HG03095 (cell line): ENCODE results near the gene MME.
"Not testable (repeated sequence)": the region's sequence is repeated elsewhere in the genome, so short reads cannot be mapped to it uniquely, and the experiment has no call there.

Experiments used
- ATAC-seq: cut with Tn5 transposase; IDR thresholded peaks from one replicate; pipeline ENCODE4 v1.9.1; 2021; ENCODE audit warnings: moderate library complexity; ENCODE audit not compliant: unreplicated experiment

Gene MME

DNA sequence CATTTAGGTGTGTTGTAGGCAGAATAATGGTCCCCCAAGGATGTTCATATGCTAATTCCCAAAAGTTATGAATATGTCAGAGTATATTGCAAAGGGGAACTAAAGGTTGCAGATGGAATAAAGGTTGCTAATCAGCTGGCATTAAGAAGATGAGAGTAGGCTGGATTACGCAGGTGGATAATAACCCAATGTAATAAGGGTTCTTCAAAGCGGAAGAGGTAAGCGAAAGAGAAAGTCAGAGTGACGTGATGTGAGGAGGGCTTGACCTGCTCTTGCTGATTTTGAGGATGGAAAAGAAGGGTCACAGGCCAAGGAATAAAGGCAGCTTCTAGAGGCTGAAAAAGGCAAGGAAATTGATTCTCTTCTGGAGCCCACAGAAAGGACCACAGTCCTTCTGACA is 109.4 kb downstream of the MME start:
- no peak for ATAC-seq

DNA sequence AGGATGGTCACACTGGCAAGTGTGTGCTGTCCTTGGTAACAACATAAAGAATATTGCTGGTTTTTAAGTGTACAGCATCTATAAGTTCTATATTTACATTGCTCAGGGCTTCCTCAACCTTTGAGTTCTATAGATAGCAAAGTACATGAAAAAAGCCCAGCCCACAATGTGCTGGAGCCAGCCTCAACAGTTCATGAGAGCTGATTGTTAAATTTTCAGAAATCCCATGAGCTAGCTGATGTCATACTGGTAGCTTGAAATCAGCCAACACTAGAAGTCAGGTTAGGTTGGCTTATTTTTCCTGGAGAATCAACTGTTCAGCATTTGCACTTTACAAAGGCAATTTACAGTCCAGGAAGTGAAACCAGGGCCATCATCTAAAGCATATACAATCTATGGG is 110.6 kb downstream of the MME start:
- ATAC-seq, result no peak

GRCh38 chr3:155192957-155193746 is 113.0 kb downstream of the MME start:
- ATAC-seq, result no peak

GRCh38 chr3:155193868-155194267 is 113.7 kb downstream of the MME start:
- no peak for ATAC-seq

DNA sequence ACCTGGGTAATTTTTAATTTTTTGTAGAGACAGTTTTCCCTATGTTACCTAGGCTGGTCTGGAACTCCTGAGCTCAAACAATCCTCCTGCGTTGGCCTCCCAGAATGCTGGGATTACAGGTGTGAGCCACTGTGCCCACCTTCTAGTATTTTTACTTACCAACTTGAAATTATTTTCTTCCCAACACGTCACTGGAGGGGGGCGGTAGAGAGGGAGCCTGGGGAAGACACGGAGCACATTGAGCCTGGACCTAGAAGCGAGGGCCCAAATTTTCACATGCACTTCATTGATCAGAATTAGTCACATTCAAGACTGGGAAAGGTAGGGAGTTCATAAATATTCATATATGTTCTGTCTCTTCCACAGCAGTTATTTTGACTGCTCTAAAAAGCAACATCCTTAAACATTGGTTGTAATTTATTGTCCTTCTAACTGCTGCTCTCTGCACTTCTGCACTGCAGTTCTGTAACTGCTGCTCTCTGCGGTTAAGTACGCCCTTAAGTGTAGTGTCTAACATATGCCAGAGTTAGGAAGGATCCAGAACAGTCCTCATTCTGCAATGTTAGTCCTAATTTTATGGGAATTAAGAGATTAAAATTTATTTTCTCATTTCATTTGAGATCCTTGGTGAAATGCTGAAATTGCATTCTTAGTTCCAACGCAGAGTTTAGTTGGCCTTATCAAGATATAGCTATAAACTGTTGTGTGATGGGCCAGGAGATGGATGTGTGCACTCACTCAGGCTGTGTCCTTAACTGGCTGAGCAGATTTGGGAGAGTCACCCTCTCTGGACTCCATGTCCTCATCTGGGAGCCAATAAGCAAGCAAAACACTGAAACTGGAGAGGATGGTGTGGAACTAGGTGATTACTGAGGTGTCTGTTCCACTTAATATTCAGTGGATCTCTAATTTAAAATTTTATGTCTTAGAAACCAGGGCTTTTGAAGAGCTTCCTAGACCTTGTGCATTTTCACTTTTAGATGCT is 115.1 kb downstream of the MME start:
- no peak for ATAC-seq

DNA sequence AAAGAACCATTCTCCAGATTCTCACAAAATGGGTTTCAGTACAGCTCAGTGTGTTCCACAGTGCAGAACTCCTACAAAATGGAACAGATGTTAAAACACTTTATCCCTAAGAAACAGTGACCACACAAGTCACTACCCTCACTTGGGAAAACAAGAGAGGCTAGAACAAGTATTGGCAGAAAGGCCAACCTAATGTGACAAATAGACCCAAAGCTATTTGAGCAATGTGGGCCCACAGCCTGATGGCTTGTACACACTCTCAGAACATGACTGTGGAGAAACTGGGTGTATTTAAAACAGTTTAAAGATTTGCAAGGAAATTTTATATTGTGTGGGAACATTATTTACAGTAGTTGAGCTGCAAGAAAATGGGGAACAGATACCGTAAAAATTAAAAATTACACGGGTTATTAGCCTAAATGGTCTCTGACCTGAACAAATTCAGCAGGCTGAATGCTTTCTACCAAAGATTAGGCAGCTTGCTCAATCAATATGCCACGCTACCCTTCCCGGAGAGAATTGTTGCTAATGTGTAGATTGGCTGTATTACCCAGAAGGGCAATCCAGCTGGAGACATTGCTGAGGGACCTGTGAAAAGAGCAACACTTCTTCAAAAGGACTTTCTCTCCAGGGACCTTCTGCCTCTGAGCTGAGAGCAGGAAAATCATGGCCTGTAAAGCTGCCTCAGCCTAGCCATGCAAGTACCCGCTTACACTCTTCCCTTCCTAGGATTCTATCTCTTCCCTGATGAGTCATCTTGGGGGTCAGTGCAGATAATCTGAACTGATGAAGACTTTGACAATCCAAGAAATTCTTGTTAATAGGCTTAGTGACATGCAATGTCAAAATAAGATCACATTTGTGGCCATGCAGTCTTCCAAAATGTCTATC is 116.3 kb downstream of the MME start:
- ATAC-seq, result no peak

DNA sequence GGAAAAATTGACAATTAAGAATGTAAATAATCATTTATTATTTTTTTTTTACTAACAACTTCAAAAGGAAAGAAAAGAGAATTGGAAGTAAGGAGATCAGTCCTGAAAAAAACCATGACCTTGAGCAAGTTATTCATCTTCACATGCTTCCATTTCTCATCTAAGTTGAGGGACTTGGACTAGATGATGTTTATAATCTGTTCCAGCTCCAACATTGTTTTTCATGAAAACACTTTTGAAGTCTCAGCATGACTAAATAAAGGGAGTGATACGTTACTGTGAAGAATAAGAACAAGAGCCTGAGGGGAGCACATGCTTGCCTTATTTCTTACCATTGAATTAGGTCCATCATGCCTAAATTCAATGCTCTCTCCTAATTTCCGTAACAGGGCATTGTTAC is 117.7 kb downstream of the MME start:
- no peak for ATAC-seq

DNA sequence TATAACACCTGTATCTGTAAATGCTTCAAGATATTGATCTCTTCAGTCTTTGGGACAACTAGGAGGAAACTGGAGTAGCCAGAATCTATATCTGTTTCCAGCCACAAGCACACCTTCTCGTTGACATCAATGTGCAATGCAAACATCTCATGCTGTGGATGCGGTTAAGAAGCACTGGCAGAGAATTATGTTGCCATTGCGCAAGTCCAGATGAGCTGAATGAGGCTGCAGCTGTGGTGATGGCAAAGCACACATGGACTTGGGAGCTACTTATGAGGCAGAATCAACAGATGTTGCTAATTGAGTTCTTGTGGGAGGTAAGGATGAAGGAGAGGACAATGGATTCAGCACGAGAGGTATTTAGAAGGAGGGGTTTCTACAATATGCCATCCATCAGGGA is 122.5 kb downstream of the MME start:
- no peak for ATAC-seq

GRCh38 chr3:155204851-155205250 is 124.7 kb downstream of the MME start:
- no peak for ATAC-seq

GRCh38 chr3:155208183-155208800 is 128.2 kb downstream of the MME start:
- no peak for ATAC-seq

DNA sequence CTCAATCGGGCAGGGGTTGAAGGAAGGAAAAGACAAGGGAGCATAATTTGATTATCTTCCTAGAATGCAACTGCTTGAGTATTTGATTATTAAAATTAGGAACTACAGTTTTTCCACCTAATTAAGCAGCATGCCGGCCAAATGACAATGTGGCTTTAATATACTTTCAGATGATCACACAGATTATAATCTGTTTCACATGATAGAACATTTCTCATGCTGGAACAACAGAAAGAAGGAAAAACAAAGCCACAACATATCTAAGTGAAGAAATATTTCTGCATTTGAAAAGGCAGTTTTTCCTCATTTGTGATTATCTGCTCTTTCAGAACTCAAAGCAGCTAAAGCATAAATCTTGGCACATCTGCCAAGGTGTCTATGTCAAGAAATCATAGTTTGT is 130.6 kb downstream of the MME start:
- ATAC-seq, result no peak

- no peak for ATAC-seq
Measured at GRCh38 chr3:155211266-155211665, 131.1 kb downstream of the MME start.

DNA sequence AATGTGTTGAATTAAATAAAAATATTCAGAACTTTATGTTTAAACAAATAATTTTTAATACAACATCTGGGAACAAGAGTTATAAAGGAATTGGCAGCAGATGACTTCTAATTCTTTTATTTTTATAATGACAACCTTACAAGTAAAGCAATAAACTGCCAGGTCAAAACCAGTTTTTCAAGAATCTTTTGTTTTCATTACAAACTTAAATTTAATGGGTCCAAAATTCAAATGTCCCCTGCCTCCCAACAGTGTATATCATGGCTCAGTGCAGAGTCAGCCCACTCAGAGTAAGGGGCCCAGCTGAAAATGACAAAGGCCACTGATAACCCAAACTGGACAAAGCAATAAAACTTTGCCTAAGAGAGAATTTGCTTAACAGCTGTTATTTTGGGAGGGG is 131.8 kb downstream of the MME start:
- ATAC-seq, result no peak

GRCh38 chr3:155216007-155216406 is 135.9 kb downstream of the MME start:
- ATAC-seq, result not testable (repeated sequence)

GRCh38 chr3:155217591-155217990 is 137.5 kb downstream of the MME start:
- no peak for ATAC-seq

DNA sequence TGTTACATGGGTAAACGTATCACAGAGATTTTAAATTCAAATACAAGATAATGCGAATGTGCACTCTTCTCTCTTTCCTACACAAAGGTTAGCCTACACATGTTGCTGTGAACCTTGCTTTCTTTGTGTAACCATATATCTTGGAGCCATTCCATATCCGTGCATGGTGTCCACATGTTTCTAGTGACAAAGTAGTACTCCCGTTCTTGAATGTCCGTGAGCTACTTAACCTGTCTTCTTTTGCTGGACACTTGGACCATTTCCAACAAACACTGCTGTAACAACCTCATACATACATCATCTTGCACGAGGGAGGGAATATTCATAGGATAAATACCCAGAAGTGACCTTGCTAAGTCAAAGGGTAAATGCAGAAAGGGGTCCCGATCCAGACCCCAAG is 138.3 kb downstream of the MME start:
- ATAC-seq, result no peak

- ATAC-seq, result no peak
Measured at GRCh38 chr3:155219106-155219505, 139.0 kb downstream of the MME start.

GRCh38 chr3:155225417-155225816 is 145.3 kb downstream of the MME start:
- ATAC-seq, result no peak

GRCh38 chr3:155227141-155227540 is 147.0 kb downstream of the MME start:
- ATAC-seq, result no peak

GRCh38 chr3:155228676-155229075 is 148.6 kb downstream of the MME start:
- no peak for ATAC-seq

- no peak for ATAC-seq
Measured at GRCh38 chr3:155229086-155229485, 149.0 kb downstream of the MME start.
